K562 (cell line): Measurements from ENCODE around the gene MVB12B. TPM values are rescaled to one million over a fixed set of nuclear protein-coding genes. Genes with fewer than 3 reads are reported as not detected.

ENCODE experiments used
- ATAC-seq: fragments of 200-7000 bp; cut with Tn5 transposase; 3 replicates; pipeline ENCODE4 v1.9.1; 2020; ENCODE audit warnings: moderate library complexity
- BruUV-seq: library from RNA; stranded (reverse); fragments of 400-500 nt; replicated peaks from 2 replicates; lab custom pipeline; 2021; lab: Mats Ljungman, UMichigan
- CTCF ChIA-PET: fragments of 300-600 bp; formaldehyde crosslinking; extraction: SDS; loops from one replicate; lab custom pipeline; 2021; ENCODE audit warnings: low intra/inter-chr PET ratio; lab: Yijun Ruan, JAX
- POLR2A ChIA-PET: fragments of 300-600, 350-650 bp; sonication (Branson Sonifier 250); formaldehyde crosslinking; extraction: SDS; loops from one replicate; lab custom pipeline; 2021; ENCODE audit warnings: antibody characterized with exemption, inconsistent platforms; lab: Yijun Ruan, JAX
- DNase-seq, 4 experiments: peaks; one replicate each; pipeline versions ENCODE4 v3.0.0 to v3.0.0-alpha.2; 2011 to 2018; ENCODE audit warnings: low spot score in 3 of 4, mixed read lengths in 3 of 4; ENCODE audit errors: extremely low read depth in 1 of 4
- FAIRE-seq: peaks from 2 replicates; lab custom pipeline; 2011; peaks lifted over from hg19 to GRCh38; lab: Jason Lieb, UNC
- H2AFZ ChIP-seq: 2 replicates; pipeline ENCODE4 v1.6.0; 2011; ENCODE audit warnings: low read depth, low read length, control low read depth, inconsistent platforms
- H3K27ac ChIP-seq: fragments of 200-600 bp; 3 replicates; pipeline ENCODE4 v1.8.0; 2011; ENCODE audit warnings: low read depth, mild to moderate bottlenecking, control low read depth, inconsistent platforms, low read length, moderate library complexity, mixed read lengths; ENCODE audit errors: extremely low read depth
- H3K27me3 ChIP-seq, 2 experiments: fragments of 300-600 bp in 1 of 2; 2 replicates in 1 of 2; 3 replicates in 1 of 2; pipeline versions ENCODE4 v1.6.0 to v1.8.0; 2011; ENCODE audit warnings: inconsistent platforms in 2 of 2, low read length in 2 of 2, mild to moderate bottlenecking in 1 of 2, mixed read lengths in 1 of 2, moderate library complexity in 1 of 2; ENCODE audit not compliant: control insufficient read depth in 2 of 2, insufficient read depth in 2 of 2
- H3K36me3 ChIP-seq: fragments of 300-600 bp; 3 replicates; pipeline ENCODE4 v1.8.0; 2011; ENCODE audit warnings: mild to moderate bottlenecking, low read length, inconsistent platforms; ENCODE audit not compliant: control insufficient read depth, insufficient read depth
- H3K4me1 ChIP-seq, 2 experiments: fragments of 200-600 bp in 1 of 2; replicated peaks in 1 of 2; 2 replicates in 1 of 2; 3 replicates in 1 of 2; pipeline versions ENCODE4 v1.5.1 to v1.8.0; 2011; ENCODE audit warnings: inconsistent platforms in 2 of 2, low read length in 2 of 2, mild to moderate bottlenecking in 1 of 2, mixed read lengths in 1 of 2, moderate library complexity in 1 of 2; ENCODE audit not compliant: control insufficient read depth in 2 of 2, insufficient read depth in 2 of 2
- H3K4me2 ChIP-seq: 2 replicates; pipeline ENCODE4 v1.6.1; 2011; ENCODE audit warnings: low read length, control low read depth, inconsistent platforms, mixed read lengths; ENCODE audit not compliant: insufficient read depth
- H3K4me3 ChIP-seq: fragments of 200-600 bp; sonication (generic), shearing (Covaris generic); 2 replicates; pipeline ENCODE4 v1.5.1; 2016; ENCODE audit warnings: control low read depth, inconsistent platforms
- H3K79me2 ChIP-seq: fragments of 200-600 bp; 3 replicates; pipeline ENCODE4 v1.8.0; 2011; ENCODE audit warnings: low read length, inconsistent platforms; ENCODE audit not compliant: control insufficient read depth, insufficient read depth
- H3K9ac ChIP-seq, 2 experiments: 2 replicates each; pipeline versions ENCODE4 v1.6.0 to v1.6.1; 2011; ENCODE audit warnings: low read depth in 2 of 2, low read length in 2 of 2, control low read depth in 1 of 2, inconsistent platforms in 1 of 2, mild to moderate bottlenecking in 1 of 2, mixed read lengths in 1 of 2; ENCODE audit not compliant: insufficient read depth in 1 of 2
- H3K9me1 ChIP-seq: one replicate; pipeline ENCODE4 v1.6.0; 2011; ENCODE audit warnings: inconsistent platforms, mild to moderate bottlenecking, low read length, moderate library complexity; ENCODE audit not compliant: control insufficient read depth, insufficient read depth
- H3K9me3 ChIP-seq: replicated peaks from 2 replicates; pipeline ENCODE4 v1.5.1; 2011; ENCODE audit warnings: low read depth, low read length, inconsistent platforms; ENCODE audit not compliant: control insufficient read depth, insufficient read depth
- H4K20me1 ChIP-seq: replicated peaks from 2 replicates; pipeline ENCODE4 v1.6.1; 2011; ENCODE audit warnings: low read length, inconsistent platforms, mixed read lengths; ENCODE audit not compliant: control insufficient read depth, insufficient read depth
- BHLHE40 ChIP-seq: IDR thresholded peaks from 2 replicates; pipeline ENCODE4 v1.6.1; 2011; ENCODE audit warnings: low read length, improper control_type of control experiment
- CC2D1A ChIP-seq: fragments of 450-650 bp; IDR thresholded peaks from 2 replicates; pipeline ENCODE4 v1.6.1; 2017; ENCODE audit warnings: mild to moderate bottlenecking
- CREBBP ChIP-seq: IDR thresholded peaks from one replicate; pipeline ENCODE4 v1.6.1; 2012; ENCODE audit warnings: low read depth, mild to moderate bottlenecking, control low read depth, inconsistent platforms, low read length
- ETV6 ChIP-seq, 3 experiments: fragments of 150-350 bp in 1 of 3; sonication (generic) in 1 of 3; formaldehyde crosslinking in 1 of 3; IDR thresholded peaks; 2 replicates each; pipeline versions ENCODE4 v1.6.1 to v1.8.0; 2014 to 2022; ENCODE audit warnings: borderline replicate concordance in 2 of 3, low read depth in 2 of 3, antibody characterized with exemption in 1 of 3, low read length in 1 of 3, mild to moderate bottlenecking in 1 of 3, missing genetic modification reagents in 1 of 3
- FOXJ2 ChIP-seq: fragments of 200-800 bp; sonication (Bioruptor generic); IDR thresholded peaks from 2 replicates; pipeline ENCODE4 v1.6.1; 2016; ENCODE audit warnings: missing genetic modification characterization, missing compliant biosample characterization
- IRF1 ChIP-seq: sonication (generic); formaldehyde crosslinking; IDR thresholded peaks from 2 replicates; pipeline ENCODE4 v1.8.0; 2022; ENCODE audit warnings: missing genetic modification reagents, mild to moderate bottlenecking, borderline replicate concordance
- JUN ChIP-seq, 2 experiments: sonication (generic) in 1 of 2; formaldehyde crosslinking in 1 of 2; IDR thresholded peaks; 2 replicates each; pipeline versions ENCODE4 v1.6.1 to v1.8.0; 2012 to 2022; ENCODE audit warnings: borderline replicate concordance in 2 of 2, mild to moderate bottlenecking in 2 of 2, improper control_type of control experiment in 1 of 2, low read depth in 1 of 2, low read length in 1 of 2, missing genetic modification reagents in 1 of 2
- MCM5 ChIP-seq: fragments of 450-650 bp; IDR thresholded peaks from 2 replicates; pipeline ENCODE4 v1.6.1; 2016; ENCODE audit warnings: low read depth
- TRIM28 ChIP-seq: fragments of 450-650 bp; IDR thresholded peaks from 2 replicates; pipeline ENCODE4 v1.6.1; 2017
- ZBTB9 ChIP-seq: fragments of 450-650 bp; formaldehyde crosslinking; IDR thresholded peaks from 2 replicates; pipeline ENCODE4 v1.4.0; 2020; ENCODE audit warnings: mild to moderate bottlenecking, moderate library complexity
- ZFPM2 ChIP-seq: fragments of 250-450 bp; sonication (Bioruptor Pico); IDR thresholded peaks from 2 replicates; pipeline ENCODE4 v1.5.1; 2022; ENCODE audit warnings: mild to moderate bottlenecking
- ZNF121 ChIP-seq: sonication (generic); formaldehyde crosslinking; conservative IDR thresholded peaks from 2 replicates; pipeline ENCODE4 v1.8.0; 2022; ENCODE audit warnings: missing genetic modification reagents
- ZNF311 ChIP-seq: fragments of 250-450 bp; sonication (Bioruptor Pico); IDR thresholded peaks from 2 replicates; pipeline ENCODE4 v1.4.0; 2020; ENCODE audit warnings: mild to moderate bottlenecking, moderate library complexity
- whole genome bisulfite sequencing: fragments of 100-300 bp; shearing (Covaris generic); methylation state at CpG from one replicate; pipeline ENCODE4 v1.1.6; 2016; ENCODE audit warnings: low coverage, mixed read lengths; ENCODE audit not compliant: insufficient coverage; ENCODE audit errors: missing lambda C conversion rate; 5-methylcytosine and 5-hydroxymethylcytosine counted together
- in situ Hi-C: fragments of 300-500 bp; cut with MboI; formaldehyde crosslinking; loops from 4 replicates; pipeline ENCODE4 v1.15.0; 2018; ENCODE audit warnings: inconsistent platforms, mixed read lengths
- intact Hi-C: fragments of 100-400 bp; cut with micrococcal nuclease; formaldehyde crosslinking; loops from 2 replicates; pipeline ENCODE4 v1.14.2; 2022
- polyA plus RNA-seq, 8 experiments: library from polyadenylated mRNA; depleted of rRNA in 4 of 8; stranded (reverse) in 5 of 8; unstranded in 3 of 8; fragments of >200 nt; fragmentation: Nextera tagmentation in 2 of 8; fragmentation: Illumina TruSeq in 1 of 8; extraction: Ambion mirVana in 2 of 8; extraction: Trizol in 1 of 8; gene quantifications; 2 replicates each; pipeline versions ENCODE4 v1.2.1 to v1.2.3, GENCODE V29; 2011 to 2014; ENCODE audit warnings: inconsistent platforms in 1 of 8, missing spikeins in 1 of 8
- total RNA-seq, 7 experiments: library from RNA; depleted of rRNA in 6 of 7; stranded (reverse); fragments of >200 nt in 6 of 7; fragmentation: Illumina TruSeq in 2 of 7; extraction: Trizol in 2 of 7; gene quantifications; 2 replicates each; pipeline versions ENCODE4 v1.2.1 to v1.2.3, GENCODE V29; 2011 to 2021; ENCODE audit warnings: low replicate concordance in 1 of 7

The MVB12B gene
- total and polyA plus RNA-seq, 9 of the 15 experiments (the other 6 are each of a cell fraction or from before 2014, with no cell fraction given), result not detected

- H3K27me3 ChIP-seq, result peaks cover 10 to 60% of the 10 kb centered on the region in 2 experiments
- intact Hi-C loops, result loop anchor here (5.0 to 10.0 kb wide), 3 partner anchors 55 to 1082 kb away; no protein-coding TSS in a partner anchor
- no peak overlapping the region for H3K27ac ChIP-seq
- no peak overlapping the region for H3K9ac ChIP-seq
- TF ChIP-seq FOXJ2 (tag), result no peak
- no peak for TF ChIP-seq CC2D1A
- TF ChIP-seq BHLHE40, result no peak
- no peak for TF ChIP-seq ZNF121 (CRISPR knock-in tag)
- TF ChIP-seq ZFPM2 (CRISPR knock-in tag), result no peak
- TF ChIP-seq MCM5, result no peak
- no peak for TF ChIP-seq CREBBP
- TF ChIP-seq ZBTB9, result no peak
- TF ChIP-seq JUN (IDR thresholded peaks at IDR 0.05; ENCODE audit: borderline replicate concordance, low read depth, low read length), result no peak
- no peak for TF ChIP-seq JUN (CRISPR knock-in tag; IDR thresholded peaks at IDR 0.05; ENCODE audit: borderline replicate concordance)
- no peak for TF ChIP-seq ZNF311 (CRISPR knock-in tag)
- no peak for TF ChIP-seq IRF1 (CRISPR knock-in tag)
- TF ChIP-seq ETV6 (IDR thresholded peaks at IDR 0.05; ENCODE audit: borderline replicate concordance in 1 of 2, low read depth in 2 of 2, low read length in 1 of 2), result no peak
- TF ChIP-seq ETV6 (CRISPR knock-in tag; IDR thresholded peaks at IDR 0.05; ENCODE audit: borderline replicate concordance), result no peak
- no peak for TF ChIP-seq TRIM28
- in situ Hi-C loops, result loop anchor here (25.0 kb wide), 1 partner anchor 1227 kb away; the partner anchor contains the start of gene GAPVD1
- no peak for DNase-seq
- no peaks in the 10 kb centered on the region for H3K4me1 ChIP-seq
- peaks cover 15% of the 10 kb centered on the region; the same call in 1 of the 2 replicates for H4K20me1 ChIP-seq
- no peaks in the 10 kb centered on the region for H3K36me3 ChIP-seq
- no peak overlapping the region for H3K4me3 ChIP-seq
- BruUV-seq, result no TSS peak
- H3K9me1 ChIP-seq, result no peaks in the 10 kb centered on the region
- 6% methylated on average over 19 of the region's 20 CpGs for WGBS
- H3K4me2 ChIP-seq, result no peak overlapping the region
- no peak overlapping the region for H2AFZ ChIP-seq
- no peaks in the 10 kb centered on the region for H3K79me2 ChIP-seq
- no peak for FAIRE-seq
- ChIA-PET POLR2A (no interaction called here), CTCF (no interaction called here)
- ATAC-seq, result no peak
- H3K9me3 ChIP-seq, result no peaks in the 10 kb centered on the region
Observed at GRCh38 chr9:126489581-126490213, 163.1 kb downstream of the MVB12B start.
